Naive thymus-derived CD8-positive, alpha-beta T cell (primary cell): ENCODE measurements around the gene AKR7A3. TPM values are rescaled to one million over a fixed set of nuclear protein-coding genes. Genes with fewer than 3 reads are reported as not detected.

Source experiments
- ATAC-seq, 2 donors: fragments of 150-1000 bp; cut with Tn5 transposase in 1 of 2; sonication (Bioruptor Pico), chemical (Tn5 transposase) in 1 of 2; 1 replicate in 1 of 2; 2 replicates in 1 of 2; pipeline ENCODE4 v1.10.0; 2021; ENCODE audit warnings: mild to moderate bottlenecking in 2 of 2, moderate library complexity in 2 of 2
- POLR2A ChIA-PET: fragments of 350-600 bp; sonication (Branson Sonifier 250); formaldehyde crosslinking; loops from one replicate; lab custom pipeline; 2021; ENCODE audit warnings: antibody characterized with exemption; lab: Charles Lee
- DNase-seq, 10 donors: peaks; one replicate each; pipeline versions ENCODE4 v3.0.0 to v3.0.0-alpha.2; 2020 to 2022
- H3K27ac Mint-ChIP-seq, 10 donors: one replicate each; pipeline ENCODE4 v1.8.0; 2020 to 2022; ENCODE audit warnings: mild to moderate bottlenecking in 10 of 10, mixed read lengths in 10 of 10, moderate library complexity in 4 of 10, inconsistent platforms in 1 of 10
- H3K27me3 Mint-ChIP-seq, 5 donors: one replicate each; pipeline ENCODE4 v1.8.0; 2021 to 2022; ENCODE audit warnings: mixed read lengths in 5 of 5
- H3K36me3 Mint-ChIP-seq, 3 donors: one replicate each; pipeline ENCODE4 v1.8.0; 2020 to 2022; ENCODE audit warnings: mixed read lengths in 3 of 3, mild to moderate bottlenecking in 2 of 3, inconsistent platforms in 1 of 3
- H3K4me1 Mint-ChIP-seq, 4 donors: one replicate each; pipeline ENCODE4 v1.8.0; 2021 to 2022; ENCODE audit warnings: mixed read lengths in 4 of 4
- H3K4me3 Mint-ChIP-seq, 10 donors: one replicate each; pipeline ENCODE4 v1.8.0; 2020 to 2022; ENCODE audit warnings: mild to moderate bottlenecking in 10 of 10, mixed read lengths in 10 of 10, moderate library complexity in 6 of 10, inconsistent platforms in 1 of 10
- H3K9me3 Mint-ChIP-seq, 9 donors: one replicate each; pipeline ENCODE4 v1.8.0; 2020 to 2022; ENCODE audit warnings: mixed read lengths in 9 of 9, mild to moderate bottlenecking in 3 of 9, inconsistent platforms in 1 of 9, moderate library complexity in 1 of 9
- polyA plus RNA-seq, 3 donors: library from polyadenylated mRNA; unstranded; fragments of 300-500 nt; fragmentation: Illumina TruSeq; gene quantifications; one replicate each; pipeline ENCODE4 v1.2.3, GENCODE V29; 2021
- total RNA-seq, 8 experiments: library from RNA in 2 of 8; stranded (reverse) in 2 of 8; gene quantifications; one replicate each; pipeline ENCODE4 v1.2.3 and lab custom pipeline; 2021 to 2026

Gene AKR7A3
- total RNA-seq (1 to 10 TPM in 1 of 2 experiments, under 1 TPM in 1; 0.96 to 1.5 TPM), polyA plus RNA-seq (under 1 TPM in 1 of 3 donors, not detected in 2; 0.08 TPM), total RNA-seq (lab: John Stamatoyannopoulos, UW) (0.17 to 1.6 (median 0.50) reads per million in 6 experiments)

- ATAC-seq (peak; percentile 93 to 99), DNase-seq (peak; percentile 29 to 75 (median 48))
- Mint-ChIP-seq H3K9me3 (peaks cover 0 to 19% (median 6%) of the 10 kb centered on the region in 9 donors), H3K36me3 (peaks cover 2 to 16% (median 10%) of the 10 kb centered on the region in 3 donors), H3K4me1 (peaks cover 5 to 12% (median 7%) of the 10 kb centered on the region in 4 donors), H3K27ac (peak within 1 kb of the TSS in 4 of 10 donors; percentile 11 to 80 (median 28)), H3K4me3 (peak within 1 kb of the TSS; percentile 64 to 88 (median 72)), H3K27me3 (peaks cover 2 to 22% (median 9%) of the 10 kb centered on the region in 5 donors)
- POLR2A ChIA-PET, result interaction anchor here (1.4 kb wide), 1 partner anchor 38 kb away, joined by 3 read pairs; the partner anchor contains the start of gene EMC1
Measured at GRCh38 chr1:19288324-19289241, at the start of gene AKR7A3. AKR7A3 (minus strand) TSS chr1:19288770; CDS start chr1:19288709, 61 bp downstream.

GRCh38 chr1:19338323-19338762, 49.8 kb upstream of the AKR7A3 start:
- no peaks in the 10 kb centered on the region for H3K9me3 Mint-ChIP-seq
- no peaks in the 10 kb centered on the region for H3K27me3 Mint-ChIP-seq
- peaks cover 0 to 45% (median 6%) of the 10 kb centered on the region in 3 donors for H3K36me3 Mint-ChIP-seq
- peak overlapping the region in 1 of 10 donors; percentile 75 for H3K27ac Mint-ChIP-seq
- H3K4me3 Mint-ChIP-seq, result peak overlapping the region in 1 of 10 donors; percentile 18
- ATAC-seq (no peak), DNase-seq (no peak)
- H3K4me1 Mint-ChIP-seq, result peaks cover 0 to 9% (median 6%) of the 10 kb centered on the region in 4 donors
- POLR2A ChIA-PET, result no interaction called here

- DNase-seq, result no peak
- POLR2A ChIA-PET, result no interaction called here
- Mint-ChIP-seq H3K27ac (peak overlapping the region in 2 of 10 donors; percentile 81 to 90), H3K27me3 (no peaks in the 10 kb centered on the region), H3K4me3 (peak overlapping the region in 1 of 10 donors; percentile 61), H3K4me1 (peaks cover 0 to 7% (median 4%) of the 10 kb centered on the region in 4 donors), H3K36me3 (peaks cover 0 to 38% (median 4%) of the 10 kb centered on the region in 3 donors), H3K9me3 (no peaks in the 10 kb centered on the region)
- ATAC-seq, result no peak
Measured at GRCh38 chr1:19337289-19337688, 48.7 kb upstream of the AKR7A3 start.

- Mint-ChIP-seq H3K27me3 (no peaks in the 10 kb centered on the region), H3K36me3 (peaks cover 0 to 33% (median 4%) of the 10 kb centered on the region in 3 donors), H3K4me3 (no peak overlapping the region), H3K9me3 (no peaks in the 10 kb centered on the region), H3K4me1 (peaks cover 0 to 6% (median 1%) of the 10 kb centered on the region in 4 donors), H3K27ac (peak overlapping the region in 3 of 10 donors; percentile 41 to 81 (median 80))
- peak in 1 of 2 donors; percentile 6 for ATAC-seq
- POLR2A ChIA-PET, result interaction anchor here (1.5 kb wide), 1 partner anchor 24 kb away, joined by 3 read pairs; no protein-coding TSS in a partner anchor
- DNase-seq, result no peak
Measured at GRCh38 chr1:19336543-19336942, 48.0 kb upstream of the AKR7A3 start.

GRCh38 chr1:19333587-19334354, 45.2 kb upstream of the AKR7A3 start:
- Mint-ChIP-seq H3K9me3 (no peaks in the 10 kb centered on the region), H3K4me3 (peak overlapping the region in 1 of 10 donors; percentile 10), H3K4me1 (peaks cover 0 to 2% (median 1%) of the 10 kb centered on the region in 4 donors), H3K36me3 (peaks cover 0 to 10% (median 0%) of the 10 kb centered on the region in 3 donors), H3K27ac (peak overlapping the region in 3 of 10 donors; percentile 39 to 74 (median 49)), H3K27me3 (no peaks in the 10 kb centered on the region)
- POLR2A ChIA-PET, result no interaction called here
- ATAC-seq (no peak), DNase-seq (no peak)

- ATAC-seq, result no peak
- Mint-ChIP-seq H3K36me3 (peaks cover 0 to 1% (median 0%) of the 10 kb centered on the region in 3 donors), H3K27ac (peak overlapping the region in 1 of 10 donors; percentile 88), H3K4me1 (peaks cover 0 to 2% (median 1%) of the 10 kb centered on the region in 4 donors), H3K9me3 (no peaks in the 10 kb centered on the region), H3K4me3 (no peak overlapping the region), H3K27me3 (no peaks in the 10 kb centered on the region)
- POLR2A ChIA-PET, result no interaction called here
- DNase-seq, result no peak
Measured at GRCh38 chr1:19332832-19333231, 44.3 kb upstream of the AKR7A3 start.

- no peak for ATAC-seq
- no peak for DNase-seq
- H3K27ac Mint-ChIP-seq, result peak overlapping the region in 3 of 10 donors; percentile 31 to 69 (median 64)
- no peaks in the 10 kb centered on the region for H3K36me3 Mint-ChIP-seq
- H3K4me1 Mint-ChIP-seq, result peaks cover 0 to 2% (median 1%) of the 10 kb centered on the region in 4 donors
- peak overlapping the region in 1 of 10 donors; percentile 25 for H3K4me3 Mint-ChIP-seq
- POLR2A ChIA-PET, result no interaction called here
- no peaks in the 10 kb centered on the region for H3K9me3 Mint-ChIP-seq
- no peaks in the 10 kb centered on the region for H3K27me3 Mint-ChIP-seq
Measured at GRCh38 chr1:19331262-19331878, 42.8 kb upstream of the AKR7A3 start.

- POLR2A ChIA-PET, result interaction anchor here (0.6 kb wide), 1 partner anchor 28 kb away, joined by 4 read pairs; no protein-coding TSS in a partner anchor
- no peaks in the 10 kb centered on the region for H3K9me3 Mint-ChIP-seq
- H3K4me3 Mint-ChIP-seq, result peak overlapping the region in 3 of 10 donors; percentile 10 to 51 (median 25)
- ATAC-seq, result no peak
- DNase-seq, result no peak
- H3K27me3 Mint-ChIP-seq, result no peaks in the 10 kb centered on the region
- peaks cover 0 to 2% (median 1%) of the 10 kb centered on the region in 4 donors for H3K4me1 Mint-ChIP-seq
- H3K27ac Mint-ChIP-seq, result peak overlapping the region in 3 of 10 donors; percentile 11 to 78 (median 72)
- H3K36me3 Mint-ChIP-seq, result no peaks in the 10 kb centered on the region
Measured at GRCh38 chr1:19330449-19331135, 42.0 kb upstream of the AKR7A3 start.

GRCh38 chr1:19329611-19330010, 41.0 kb upstream of the AKR7A3 start:
- Mint-ChIP-seq H3K4me3 (peak overlapping the region in 1 of 10 donors; percentile 8), H3K27ac (peak overlapping the region in 4 of 10 donors; percentile 3 to 92 (median 64)), H3K9me3 (no peaks in the 10 kb centered on the region), H3K4me1 (peaks cover 0 to 2% (median 1%) of the 10 kb centered on the region in 4 donors), H3K27me3 (no peaks in the 10 kb centered on the region), H3K36me3 (no peaks in the 10 kb centered on the region)
- ATAC-seq (no peak), DNase-seq (no peak)
- POLR2A ChIA-PET, result no interaction called here

- Mint-ChIP-seq H3K4me3 (no peak overlapping the region), H3K9me3 (no peaks in the 10 kb centered on the region), H3K4me1 (peaks cover 0 to 2% (median 1%) of the 10 kb centered on the region in 4 donors), H3K27me3 (no peaks in the 10 kb centered on the region), H3K27ac (peak overlapping the region in 2 of 10 donors; percentile 21 to 72), H3K36me3 (peaks cover 0 to 2% (median 0%) of the 10 kb centered on the region in 3 donors)
- no peak for DNase-seq
- ATAC-seq, result no peak
- POLR2A ChIA-PET, result no interaction called here
Measured at GRCh38 chr1:19329188-19329587, 40.6 kb upstream of the AKR7A3 start.

- Mint-ChIP-seq H3K4me1 (peaks cover 0 to 2% (median 1%) of the 10 kb centered on the region in 4 donors), H3K36me3 (peaks cover 0 to 2% (median 0%) of the 10 kb centered on the region in 3 donors), H3K27me3 (no peaks in the 10 kb centered on the region), H3K9me3 (no peaks in the 10 kb centered on the region), H3K4me3 (no peak overlapping the region), H3K27ac (peak overlapping the region in 1 of 10 donors; percentile 13)
- ATAC-seq, result no peak
- POLR2A ChIA-PET, result no interaction called here
- peak in 1 of 10 donors; percentile 59 for DNase-seq
Measured at GRCh38 chr1:19328486-19328885, 39.9 kb upstream of the AKR7A3 start.
